Measurements from ENCODE around the gene ZC3H12A. TPM values are rescaled to one million over a fixed set of nuclear protein-coding genes. Genes with fewer than 3 reads are reported as not detected.
A peak's percentile ranks its signal among the peaks of the same experiment; 100 is the strongest.

The ZC3H12A gene
- total and polyA plus RNA-seq, 2 donors (not counting 1 experiment from before 2014, with no cell fraction given), result 73.0 to 170 TPM

GRCh38 chr1:37475380-37476086 is 1.2 kb downstream of the ZC3H12A start:
- ATAC-seq (ENCODE audit: low read depth) (no peak), DNase-seq (peak; percentile 34)
- Histone ChIP-seq H3K27ac (ENCODE audit: low read length in 2 of 2) (peak overlapping the region; percentile 96 to 97), H3K36me3 (replicated peaks in 1 of 2; ENCODE audit: control extremely low read depth in 1 of 2, control insufficient read depth in 1 of 2, extremely low read depth in 1 of 2, insufficient read depth in 2 of 2, low read length in 1 of 2) (peaks cover 0 to 46% of the 10 kb centered on the region in 2 experiments), H3K4me3 (ENCODE audit: control extremely low read depth in 1 of 5, extremely low read depth in 1 of 5, insufficient read depth in 1 of 5, low read depth in 2 of 5, low read length in 4 of 5) (peak overlapping the region; percentile 94 to 99 (median 98)), H3K9me3 (ENCODE audit: control extremely low read depth in 1 of 3, control insufficient read depth in 2 of 3, insufficient read depth in 1 of 3, low read length in 2 of 3) (no peaks in the 10 kb centered on the region), H3K9ac (ENCODE audit: low read length) (peak overlapping the region; percentile 96), H2AFZ (ENCODE audit: insufficient read depth, low read depth, low read length, poor library complexity, severe bottlenecking) (no peak overlapping the region), H3K27me3 (replicated peaks in 1 of 4; ENCODE audit: control extremely low read depth in 1 of 4, control insufficient read depth in 3 of 4, insufficient read depth in 4 of 4, low read length in 3 of 4) (peaks cover 0 to 6% (median 0%) of the 10 kb centered on the region in 4 experiments), H3K4me1 (ENCODE audit: control insufficient read depth in 2 of 2, insufficient read depth in 2 of 2, low read length in 2 of 2) (peaks cover 36 to 63% of the 10 kb centered on the region in 2 donors), H3K4me2 (replicated peaks; ENCODE audit: low read depth, low read length, poor library complexity, severe bottlenecking) (peak overlapping the region; percentile 92), H4K20me1 (ENCODE audit: control insufficient read depth, insufficient read depth, low read length, poor library complexity, severe bottlenecking) (peaks cover 55% of the 10 kb centered on the region), H3K79me2 (ENCODE audit: control insufficient read depth, insufficient read depth, low read length) (peaks cover 61% of the 10 kb centered on the region)
- peaks cover 2% of the 10 kb centered on the region for H3K27me3 Mint-ChIP-seq
- CTCF ChIA-PET, result interaction anchor here (0.5 to 22.3 kb wide), 4 partner anchors 13 to 21 kb away, joined by 3 to 690 read pairs (median 102); no protein-coding TSS in a partner anchor
- peak overlapping the region; percentile 98 for H3K27ac Mint-ChIP-seq
- 48% methylated on average over 16 of the region's 24 CpGs for WGBS (ENCODE audit: insufficient coverage)
- peak overlapping the region; percentile 100 for H3K4me3 Mint-ChIP-seq
- intact Hi-C loops (cut with micrococcal nuclease), result loop anchor here (2.0 to 10.0 kb wide), 5 partner anchors 122 to 1382 kb away; partner anchors contain the start of genes GNL2, RRAGC, STK40 and YRDC
- H3K4me1 Mint-ChIP-seq, result peaks cover 62% of the 10 kb centered on the region
- H3K9me3 Mint-ChIP-seq (ENCODE audit: insufficient read depth), result no peaks in the 10 kb centered on the region
- POLR2A ChIA-PET, result interaction anchor here (0.7 to 4.3 kb wide), 10 partner anchors 9 to 1025 kb away, joined by 3 to 28 read pairs (median 4); partner anchors contain the start of genes CDCA8, MEAF6 and OSCP1
- TF ChIP-seq CTCF (IDR thresholded peaks at IDR 0.05) (no peak), EZH2 (IDR thresholded peaks at IDR 0.05; ENCODE audit: borderline replicate concordance, insufficient read depth, low read depth, low read length, poor library complexity, severe bottlenecking) (no peak)
